Astrocyte (in vitro differentiated cells and primary cell): ENCODE measurements around the gene IPPK. TPM values are rescaled to one million over a fixed set of nuclear protein-coding genes. Genes with fewer than 3 reads are reported as not detected.
"Not testable (repeated sequence)": the region's sequence is repeated elsewhere in the genome, so short reads cannot be mapped to it uniquely, and the experiment has no call there.

ENCODE experiments used
- DNase-seq: peaks from one replicate; pipeline ENCODE4 v3.0.0-alpha.2; 2010; ENCODE audit warnings: low read depth
- FAIRE-seq: peaks from 2 replicates; lab custom pipeline; 2011; peaks lifted over from hg19 to GRCh38; lab: Jason Lieb, UNC
- H2AFZ ChIP-seq: 2 replicates; pipeline ENCODE4 v1.6.0; 2012; ENCODE audit warnings: low read depth, low read length, inconsistent platforms
- H3K27ac ChIP-seq: 2 replicates; pipeline ENCODE4 v1.5.1; 2011; ENCODE audit warnings: low read depth, low read length, inconsistent platforms
- H3K27me3 ChIP-seq: 2 replicates; pipeline ENCODE4 v1.6.0; 2011; ENCODE audit warnings: low read length, inconsistent platforms; ENCODE audit not compliant: insufficient read depth
- H3K36me3 ChIP-seq: 2 replicates; pipeline ENCODE4 v1.5.1; 2011; ENCODE audit warnings: low read length, inconsistent platforms; ENCODE audit not compliant: insufficient read depth
- H3K4me1 ChIP-seq: 2 replicates; pipeline ENCODE4 v1.5.1; 2011; ENCODE audit warnings: low read length, inconsistent platforms; ENCODE audit not compliant: insufficient read depth
- H3K4me2 ChIP-seq: 2 replicates; pipeline ENCODE4 v1.6.0; 2012; ENCODE audit warnings: low read length, inconsistent platforms
- H3K4me3 ChIP-seq: 2 replicates; pipeline ENCODE4 v1.5.1; 2011; ENCODE audit warnings: low read depth, mild to moderate bottlenecking, low read length, inconsistent platforms; ENCODE audit not compliant: insufficient read depth
- H3K79me2 ChIP-seq: 2 replicates; pipeline ENCODE4 v1.6.0; 2012; ENCODE audit warnings: mild to moderate bottlenecking, low read length, inconsistent platforms; ENCODE audit not compliant: insufficient read depth
- H3K9ac ChIP-seq: 2 replicates; pipeline ENCODE4 v1.6.0; 2012; ENCODE audit warnings: mild to moderate bottlenecking, low read length, inconsistent platforms
- H3K9me3 ChIP-seq: 2 replicates; pipeline ENCODE4 v1.5.1; 2012; ENCODE audit warnings: low read depth, mild to moderate bottlenecking, low read length, inconsistent platforms; ENCODE audit not compliant: insufficient read depth
- H4K20me1 ChIP-seq: 2 replicates; pipeline ENCODE4 v1.6.0; 2012; ENCODE audit warnings: low read length, inconsistent platforms; ENCODE audit not compliant: insufficient read depth
- H3K27ac Mint-ChIP-seq: one replicate; pipeline ENCODE4 v1.8.0; 2021; ENCODE audit warnings: mild to moderate bottlenecking, mixed read lengths; ENCODE audit not compliant: unreplicated experiment
- H3K27me3 Mint-ChIP-seq: one replicate; pipeline ENCODE4 v1.8.0; 2021; ENCODE audit warnings: low read depth, mixed read lengths; ENCODE audit not compliant: unreplicated experiment
- H3K36me3 Mint-ChIP-seq: one replicate; pipeline ENCODE4 v1.8.0; 2021; ENCODE audit warnings: low read depth, mixed read lengths; ENCODE audit not compliant: unreplicated experiment
- H3K4me1 Mint-ChIP-seq: one replicate; pipeline ENCODE4 v1.8.0; 2021; ENCODE audit warnings: low read depth, mixed read lengths; ENCODE audit not compliant: unreplicated experiment
- H3K4me3 Mint-ChIP-seq: one replicate; pipeline ENCODE4 v1.8.0; 2021; ENCODE audit warnings: mild to moderate bottlenecking, moderate library complexity, mixed read lengths; ENCODE audit not compliant: unreplicated experiment
- H3K9me3 Mint-ChIP-seq: one replicate; pipeline ENCODE4 v1.8.0; 2021; ENCODE audit warnings: mild to moderate bottlenecking, mixed read lengths; ENCODE audit not compliant: unreplicated experiment
- CTCF ChIP-seq: IDR thresholded peaks from 2 replicates; pipeline ENCODE4 v1.5.1; 2011; ENCODE audit warnings: low read depth, mild to moderate bottlenecking, inconsistent platforms, low read length, moderate library complexity; ENCODE audit not compliant: insufficient read depth
- EZH2 ChIP-seq: IDR thresholded peaks from 2 replicates; pipeline ENCODE4 v1.6.1; 2012; ENCODE audit warnings: mild to moderate bottlenecking, low read length, inconsistent platforms; ENCODE audit not compliant: insufficient read depth
- total RNA-seq: library from RNA; stranded (reverse); gene quantifications from 2 replicates; pipeline ENCODE4 v1.2.1, GENCODE V29; 2021

The IPPK gene
- total RNA-seq, 1 donor from 2014 or later = 14.1 TPM

GRCh38 chr9:92627651-92628050 lies 42.3 kb downstream of the IPPK start:
- no peak overlapping the region for H3K27ac Mint-ChIP-seq
- no peak for FAIRE-seq

GRCh38 chr9:92626484-92626883 lies 43.4 kb downstream of the IPPK start:
- H3K27ac Mint-ChIP-seq = no peak overlapping the region

More at GRCh38 chr9:92627651-92628050, 42.3 kb downstream of the IPPK start:
- no peaks in the 10 kb centered on the region for H3K27me3 ChIP-seq
- H3K4me1 ChIP-seq = no peaks in the 10 kb centered on the region
- H4K20me1 ChIP-seq = no peaks in the 10 kb centered on the region
- peaks cover 30% of the 10 kb centered on the region for H3K36me3 Mint-ChIP-seq
- H3K9me3 ChIP-seq = no peaks in the 10 kb centered on the region
- H3K4me3 Mint-ChIP-seq = no peak overlapping the region
- no peak overlapping the region for H3K27ac ChIP-seq
- TF ChIP-seq CTCF (no peak), EZH2 (no peak)
- H3K9me3 Mint-ChIP-seq = no peaks in the 10 kb centered on the region
- H3K79me2 ChIP-seq = peaks cover 5% of the 10 kb centered on the region
- H3K4me3 ChIP-seq = no peak overlapping the region
- H3K36me3 ChIP-seq = peaks cover 37% of the 10 kb centered on the region
- no peak overlapping the region for H2AFZ ChIP-seq
- DNase-seq = no peak
- H3K4me1 Mint-ChIP-seq = no peaks in the 10 kb centered on the region
- no peak overlapping the region for H3K9ac ChIP-seq
- H3K27me3 Mint-ChIP-seq = no peaks in the 10 kb centered on the region
- no peak overlapping the region for H3K4me2 ChIP-seq

GRCh38 chr9:92623936-92624335 lies 46.0 kb downstream of the IPPK start:
- not testable (repeated sequence) for H3K9me3 Mint-ChIP-seq, H3K27me3 Mint-ChIP-seq

More at GRCh38 chr9:92626484-92626883, 43.4 kb downstream of the IPPK start:
- Histone ChIP-seq H3K27me3 (no peaks in the 10 kb centered on the region), H3K4me1 (no peaks in the 10 kb centered on the region), H3K79me2 (peaks cover 8% of the 10 kb centered on the region), H3K36me3 (peaks cover 26% of the 10 kb centered on the region), H3K27ac (no peak overlapping the region), H3K9ac (no peak overlapping the region), H3K4me3 (no peak overlapping the region), H3K9me3 (no peaks in the 10 kb centered on the region), H4K20me1 (no peaks in the 10 kb centered on the region), H2AFZ (no peak overlapping the region), H3K4me2 (no peak overlapping the region)
- Mint-ChIP-seq H3K27me3 (no peaks in the 10 kb centered on the region), H3K36me3 (peaks cover 26% of the 10 kb centered on the region), H3K4me3 (no peak overlapping the region), H3K9me3 (no peaks in the 10 kb centered on the region), H3K4me1 (no peaks in the 10 kb centered on the region)
- FAIRE-seq (no peak), DNase-seq (no peak)
- TF ChIP-seq EZH2 = no peak
- no peak for TF ChIP-seq CTCF

More at GRCh38 chr9:92623936-92624335, 46.0 kb downstream of the IPPK start:
- not testable (repeated sequence) for H3K4me3 Mint-ChIP-seq, H3K4me1 ChIP-seq, H3K4me3 ChIP-seq, H3K4me2 ChIP-seq, H3K79me2 ChIP-seq, H3K9ac ChIP-seq, FAIRE-seq, H3K27ac Mint-ChIP-seq, H2AFZ ChIP-seq, DNase-seq, H3K27me3 ChIP-seq, H3K27ac ChIP-seq, H3K9me3 ChIP-seq, H3K4me1 Mint-ChIP-seq
- peaks cover 28% of the 10 kb centered on the region for H3K36me3 Mint-ChIP-seq
- peaks cover 20% of the 10 kb centered on the region for H3K36me3 ChIP-seq
- H4K20me1 ChIP-seq = peaks cover 11% of the 10 kb centered on the region
